Left lung (tissue), 10 donors: ENCODE data around the gene ABCB11. TPM values are rescaled to one million over a fixed set of nuclear protein-coding genes. Genes with fewer than 3 reads are reported as not detected.
"Not testable (repeated sequence)": the region's sequence is repeated elsewhere in the genome, so short reads cannot be mapped to it uniquely, and the experiment has no call there.

ENCODE experiments used
- ATAC-seq: fragments of 200-7000 bp; cut with Tn5 transposase; one replicate; pipeline ENCODE4 v1.9.1; 2020; ENCODE audit warnings: moderate library complexity
- DNase-seq, 4 donors: peaks; one replicate each; pipeline ENCODE4 v3.0.0-alpha.2; 2013 to 2020
- H3K27ac ChIP-seq, 2 donors: fragments of 200-600 bp; sonication (generic) in 1 of 2; one replicate each; pipeline versions ENCODE4 v1.5.0 to v1.8.0; 2020 to 2021
- H3K27me3 ChIP-seq, 2 donors: fragments of 200-600 bp; sonication (generic) in 1 of 2; one replicate each; pipeline versions ENCODE4 v1.5.0 to v1.8.0; 2020 to 2021
- H3K36me3 ChIP-seq, 2 donors: fragments of 200-600 bp; sonication (generic) in 1 of 2; one replicate each; pipeline versions ENCODE4 v1.5.0 to v1.8.0; 2020 to 2021
- H3K4me1 ChIP-seq, 2 donors: fragments of 200-600 bp; one replicate each; pipeline ENCODE4 v1.8.0; 2021
- H3K4me3 ChIP-seq, 2 donors: fragments of 200-600 bp; sonication (generic) in 1 of 2; one replicate each; pipeline versions ENCODE4 v1.5.0 to v1.8.0; 2020 to 2021; ENCODE audit warnings: mild to moderate bottlenecking in 1 of 2
- H3K9me3 ChIP-seq, 2 donors: fragments of 200-600 bp; sonication (generic) in 1 of 2; one replicate each; pipeline versions ENCODE4 v1.5.0 to v1.8.0; 2020 to 2021
- intact Hi-C, 2 donors: fragments of 100-400 bp; cut with DNase I; formaldehyde crosslinking; loops; one replicate each; pipeline versions ENCODE4 v1.11.2 to v1.14.2; 2022
- polyA plus RNA-seq, 6 donors: library from polyadenylated mRNA; unstranded; fragments of 120-200 nt; gene quantifications; one replicate each; pipeline ENCODE4 v1.2.1, GENCODE V29; 2013; ENCODE audit not compliant: insufficient read length in 6 of 6
- total RNA-seq, 2 donors: library from RNA; stranded (reverse); fragmentation: NEBNext Ultra II Directional; extraction: Animal tissue kit (Norgen Biotek cat#: 25700); gene quantifications; one replicate each; pipeline ENCODE4 v1.2.1, GENCODE V29; 2021
- TF ChIP-seq, protein P1 (sequence below), 2 donors: fragments of 200-600 bp; sonication (generic) in 1 of 2; IDR thresholded peaks; one replicate each; pipeline versions ENCODE4 v1.5.0 to v1.8.0; 2021; ENCODE audit warnings: antibody characterized with exemption in 2 of 2
- donor health status: DM: no; HTN: yes; CAD: no.
- donor health status: DM: no; HTN: no; CAD: no.

The ABCB11 gene
- total and polyA plus RNA-seq, 8 donors: 0.02 to 0.23 (median 0.08) TPM; not detected in 1

DNA sequence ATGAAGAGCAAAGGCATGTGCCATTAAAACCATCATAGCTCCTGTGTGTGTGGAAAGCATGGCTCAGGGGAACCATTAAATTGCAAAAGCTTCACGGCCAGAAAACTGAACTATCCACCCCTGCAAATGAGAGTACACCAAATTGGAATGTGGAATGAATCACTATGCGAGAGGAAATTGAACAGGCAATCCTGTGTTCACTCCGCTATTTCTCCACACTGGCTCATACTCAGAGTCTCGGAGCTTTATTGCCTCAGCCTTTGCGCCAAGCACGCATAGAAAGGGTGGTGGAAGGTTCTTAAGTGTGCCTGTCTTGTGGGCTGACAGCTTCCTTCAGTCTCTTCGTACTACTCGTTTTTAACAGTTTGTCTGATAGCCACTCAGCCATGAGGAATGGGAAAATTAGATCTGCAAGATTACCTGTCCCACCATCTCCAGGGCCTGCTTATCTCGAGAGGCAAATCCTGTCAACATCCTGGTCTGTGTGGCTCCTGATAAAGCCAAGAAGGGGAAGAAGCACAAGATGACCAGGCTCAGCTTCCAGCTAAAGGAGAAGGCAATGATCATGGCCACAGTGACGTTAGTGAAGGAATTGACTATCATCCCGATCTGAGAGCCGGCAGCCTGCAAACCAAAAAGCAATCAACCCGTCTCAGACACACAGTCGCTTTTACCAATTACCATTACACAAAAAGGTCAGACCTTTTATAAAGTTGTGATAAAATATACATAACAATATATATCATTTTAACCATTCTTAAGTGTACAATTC lies 95.1 kb downstream of the ABCB11 start:
- Histone ChIP-seq H3K4me1 (no peaks in the 10 kb centered on the region), H3K36me3 (no peaks in the 10 kb centered on the region), H3K27ac (no peak overlapping the region), H3K9me3 (no peaks in the 10 kb centered on the region), H3K27me3 (no peaks in the 10 kb centered on the region), H3K4me3 (no peak overlapping the region)
- ATAC-seq (no peak), DNase-seq (no peak)
- TF ChIP-seq, protein P1, sequence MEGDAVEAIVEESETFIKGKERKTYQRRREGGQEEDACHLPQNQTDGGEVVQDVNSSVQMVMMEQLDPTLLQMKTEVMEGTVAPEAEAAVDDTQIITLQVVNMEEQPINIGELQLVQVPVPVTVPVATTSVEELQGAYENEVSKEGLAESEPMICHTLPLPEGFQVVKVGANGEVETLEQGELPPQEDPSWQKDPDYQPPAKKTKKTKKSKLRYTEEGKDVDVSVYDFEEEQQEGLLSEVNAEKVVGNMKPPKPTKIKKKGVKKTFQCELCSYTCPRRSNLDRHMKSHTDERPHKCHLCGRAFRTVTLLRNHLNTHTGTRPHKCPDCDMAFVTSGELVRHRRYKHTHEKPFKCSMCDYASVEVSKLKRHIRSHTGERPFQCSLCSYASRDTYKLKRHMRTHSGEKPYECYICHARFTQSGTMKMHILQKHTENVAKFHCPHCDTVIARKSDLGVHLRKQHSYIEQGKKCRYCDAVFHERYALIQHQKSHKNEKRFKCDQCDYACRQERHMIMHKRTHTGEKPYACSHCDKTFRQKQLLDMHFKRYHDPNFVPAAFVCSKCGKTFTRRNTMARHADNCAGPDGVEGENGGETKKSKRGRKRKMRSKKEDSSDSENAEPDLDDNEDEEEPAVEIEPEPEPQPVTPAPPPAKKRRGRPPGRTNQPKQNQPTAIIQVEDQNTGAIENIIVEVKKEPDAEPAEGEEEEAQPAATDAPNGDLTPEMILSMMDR (IDR thresholded peaks at IDR 0.05): no peak
- intact Hi-C loops: no loop called here

DNA sequence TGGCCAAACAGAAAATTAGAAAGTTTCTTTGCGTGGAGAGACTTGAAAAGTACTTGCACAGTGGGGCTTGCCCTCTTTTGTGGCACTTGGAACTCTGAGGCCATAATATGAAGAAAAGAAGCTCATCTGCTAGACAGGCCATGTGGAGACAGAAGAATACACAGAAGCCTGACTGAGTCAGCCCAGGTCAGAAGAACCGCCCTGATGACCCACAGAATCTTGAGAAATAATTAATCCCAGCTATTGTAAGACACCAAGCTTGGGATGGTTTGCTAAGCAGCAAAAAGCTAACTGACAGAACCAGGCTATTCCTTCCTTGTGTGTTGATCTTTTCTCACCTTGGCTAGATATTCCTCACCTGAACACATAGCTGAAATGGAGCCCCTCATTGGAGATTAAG lies 96.3 kb downstream of the ABCB11 start:
- intact Hi-C loops: no loop called here
- Histone ChIP-seq H3K36me3 (no peaks in the 10 kb centered on the region), H3K4me1 (no peaks in the 10 kb centered on the region), H3K9me3 (no peaks in the 10 kb centered on the region), H3K27me3 (peaks cover 0 to 3% of the 10 kb centered on the region in 2 donors), H3K27ac (no peak overlapping the region), H3K4me3 (no peak overlapping the region)
- ATAC-seq (no peak), DNase-seq (no peak)
- TF ChIP-seq, protein P1 (IDR thresholded peaks at IDR 0.05): no peak

DNA sequence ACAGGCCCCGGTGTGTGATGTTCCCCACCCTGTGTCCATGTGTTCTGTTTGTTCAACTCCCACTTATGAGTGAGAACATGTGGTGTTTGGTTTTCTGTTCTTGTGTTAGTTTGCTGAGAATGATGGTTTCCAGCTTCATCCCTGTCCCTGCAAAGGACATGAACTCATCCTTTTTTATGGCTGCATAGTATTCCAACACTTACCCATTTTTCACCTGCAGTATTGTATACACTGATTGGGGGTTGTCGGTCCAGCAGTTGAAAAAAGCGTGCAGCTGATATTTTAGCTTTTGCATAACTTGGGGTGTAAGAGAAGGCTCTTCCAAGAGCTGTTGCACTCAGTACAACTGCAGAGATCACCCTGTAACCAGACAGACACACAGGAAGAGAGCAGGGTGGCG lies 99.0 kb downstream of the ABCB11 start:
- ATAC-seq, DNase-seq, H3K27ac ChIP-seq, H3K4me1 ChIP-seq, intact Hi-C loops, H3K9me3 ChIP-seq, H3K4me3 ChIP-seq, H3K36me3 ChIP-seq: not testable (repeated sequence)
- peaks cover 0 to 12% of the 10 kb centered on the region in 2 donors for H3K27me3 ChIP-seq

DNA sequence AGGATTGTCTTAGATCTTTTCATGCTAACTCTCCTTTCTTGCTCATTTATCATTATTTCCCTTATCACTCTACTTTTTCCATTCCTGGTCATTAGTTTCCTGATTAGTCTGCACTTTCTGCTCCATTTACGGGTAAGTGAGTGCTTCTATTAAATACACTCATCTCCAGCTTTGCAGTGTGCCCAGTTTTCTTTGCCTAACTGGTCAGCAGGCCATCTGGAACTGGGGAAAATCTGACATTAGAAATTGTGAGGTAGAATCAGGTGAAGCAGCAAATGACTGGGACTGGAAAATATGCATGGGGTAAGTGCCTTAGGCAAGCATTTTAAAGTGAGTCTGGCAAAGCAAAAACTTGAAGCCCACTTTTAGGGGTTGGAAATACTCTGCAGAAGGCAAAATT lies 100.9 kb downstream of the ABCB11 start:
- Histone ChIP-seq H3K36me3 (no peaks in the 10 kb centered on the region), H3K4me3 (no peak overlapping the region), H3K27me3 (peaks cover 0 to 12% of the 10 kb centered on the region in 2 donors), H3K4me1 (no peaks in the 10 kb centered on the region), H3K27ac (no peak overlapping the region), H3K9me3 (no peaks in the 10 kb centered on the region)
- no peak for DNase-seq
- intact Hi-C loops: no loop called here
- TF ChIP-seq, protein P1 (IDR thresholded peaks at IDR 0.05): no peak
- ATAC-seq: no peak

DNA sequence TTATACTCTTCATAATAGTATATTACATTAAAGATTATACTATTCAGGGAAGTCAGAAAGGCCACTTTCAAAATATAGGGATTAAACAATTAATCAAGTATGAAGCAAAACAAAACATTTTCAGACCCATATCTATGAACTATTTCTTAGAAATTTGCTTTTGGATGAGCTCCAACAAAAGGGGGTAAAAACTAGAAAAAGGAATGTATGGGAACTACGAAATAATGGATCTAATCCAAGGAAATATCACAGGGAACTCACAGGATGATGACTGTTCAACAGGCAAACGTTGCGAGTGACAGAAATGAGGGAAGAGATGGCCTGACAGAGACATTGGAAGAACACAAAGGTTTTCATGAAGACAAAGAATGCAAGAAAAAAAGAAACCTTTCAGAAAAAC lies 102.1 kb downstream of the ABCB11 start:
- ATAC-seq (no peak), DNase-seq (no peak)
- H3K27ac ChIP-seq: no peak overlapping the region
- TF ChIP-seq, protein P1 (IDR thresholded peaks at IDR 0.05): no peak
- H3K4me1 ChIP-seq: no peaks in the 10 kb centered on the region
- H3K9me3 ChIP-seq: no peaks in the 10 kb centered on the region
- peaks cover 0 to 12% of the 10 kb centered on the region in 2 donors for H3K27me3 ChIP-seq
- no peaks in the 10 kb centered on the region for H3K36me3 ChIP-seq
- intact Hi-C loops: no loop called here
- no peak overlapping the region for H3K4me3 ChIP-seq
